HEK293 (cell line): Measurements from ENCODE around the gene CFAP69.

Source experiments
- ATF2 ChIP-seq: fragments of 450-650 bp; formaldehyde crosslinking; IDR thresholded peaks from 2 replicates; pipeline ENCODE4 v1.5.1; 2016; ENCODE audit warnings: missing biosample characterization, missing genetic modification characterization, low read depth
- HIC1 ChIP-seq: fragments of 450-650 bp; formaldehyde crosslinking; IDR thresholded peaks from 2 replicates; pipeline ENCODE4 v1.5.1; 2016; ENCODE audit warnings: missing biosample characterization, missing genetic modification characterization
- KLF8 ChIP-seq: fragments of 450-650 bp; formaldehyde crosslinking; IDR thresholded peaks from 2 replicates; pipeline ENCODE4 v1.5.1; 2016; ENCODE audit warnings: missing biosample characterization, missing genetic modification characterization
- PRDM1 ChIP-seq: fragments of 450-650 bp; formaldehyde crosslinking; IDR thresholded peaks from 2 replicates; pipeline ENCODE4; 2016; ENCODE audit warnings: missing biosample characterization, missing genetic modification characterization
- PRDM10 ChIP-seq: fragments of 450-650 bp; formaldehyde crosslinking; IDR thresholded peaks from 2 replicates; pipeline ENCODE4 v1.5.1; 2016; ENCODE audit warnings: missing biosample characterization, missing genetic modification characterization
- SCRT2 ChIP-seq: fragments of 450-650 bp; formaldehyde crosslinking; IDR thresholded peaks from 2 replicates; pipeline ENCODE4 v1.5.1; 2016; ENCODE audit warnings: missing biosample characterization, missing genetic modification characterization
- SP3 ChIP-seq: fragments of 450-650 bp; formaldehyde crosslinking; IDR thresholded peaks from 2 replicates; pipeline ENCODE4 v1.5.1; 2016; ENCODE audit warnings: missing biosample characterization, missing genetic modification characterization
- ZBTB20 ChIP-seq: fragments of 450-650 bp; formaldehyde crosslinking; IDR thresholded peaks from 2 replicates; pipeline ENCODE4 v1.5.1; 2016; ENCODE audit warnings: missing biosample characterization, missing genetic modification characterization
- ZBTB48 ChIP-seq: fragments of 450-650 bp; formaldehyde crosslinking; IDR thresholded peaks from 2 replicates; pipeline ENCODE4 v1.5.1; 2016; ENCODE audit warnings: missing biosample characterization, missing genetic modification characterization
- ZNF311 ChIP-seq: fragments of 450-650 bp; formaldehyde crosslinking; IDR thresholded peaks from 2 replicates; pipeline ENCODE4 v1.5.1; 2017; ENCODE audit warnings: missing biosample characterization, missing genetic modification characterization, borderline replicate concordance
- ZNF48 ChIP-seq: fragments of 450-650 bp; formaldehyde crosslinking; IDR thresholded peaks from 2 replicates; pipeline ENCODE4 v1.5.1; 2016; ENCODE audit warnings: missing biosample characterization, missing genetic modification characterization
- ZNF513 ChIP-seq: fragments of 450-650 bp; IDR thresholded peaks from 2 replicates; pipeline ENCODE4 v1.5.1; 2018; ENCODE audit warnings: missing biosample characterization, missing genetic modification characterization
- ZNF518A ChIP-seq: fragments of 450-650 bp; formaldehyde crosslinking; conservative IDR thresholded peaks from 2 replicates; pipeline ENCODE4 v1.5.1; 2016; ENCODE audit warnings: low read depth, missing biosample characterization, missing genetic modification characterization
- ZNF629 ChIP-seq: fragments of 450-650 bp; formaldehyde crosslinking; IDR thresholded peaks from 2 replicates; pipeline ENCODE4 v1.5.1; 2017; ENCODE audit warnings: missing biosample characterization, missing genetic modification characterization
- ZNF664 ChIP-seq: fragments of 450-650 bp; formaldehyde crosslinking; IDR thresholded peaks from 2 replicates; pipeline ENCODE4 v1.5.1; 2016; ENCODE audit warnings: missing biosample characterization, missing genetic modification characterization
- ZNF670 ChIP-seq: fragments of 450-650 bp; formaldehyde crosslinking; IDR thresholded peaks from 2 replicates; pipeline ENCODE4 v1.5.1; 2016; ENCODE audit warnings: missing biosample characterization, missing genetic modification characterization, low read depth
- ZNF707 ChIP-seq: fragments of 450-650 bp; formaldehyde crosslinking; IDR thresholded peaks from 2 replicates; pipeline ENCODE4 v1.5.1; 2016; ENCODE audit warnings: missing biosample characterization, missing genetic modification characterization
- ZNF785 ChIP-seq: fragments of 450-650 bp; formaldehyde crosslinking; IDR thresholded peaks from 2 replicates; pipeline ENCODE4 v1.5.1; 2016; ENCODE audit warnings: missing biosample characterization, missing genetic modification characterization
- ZNF843 ChIP-seq: fragments of 450-650 bp; formaldehyde crosslinking; IDR thresholded peaks from 2 replicates; pipeline ENCODE4 v1.5.1; 2016; ENCODE audit warnings: missing biosample characterization, missing genetic modification characterization
- ZSCAN18 ChIP-seq: fragments of 450-650 bp; formaldehyde crosslinking; IDR thresholded peaks from 2 replicates; pipeline ENCODE4 v1.5.1; 2016; ENCODE audit warnings: missing biosample characterization, missing genetic modification characterization
- ZSCAN30 ChIP-seq: fragments of 450-650 bp; IDR thresholded peaks from 2 replicates; pipeline ENCODE4 v1.5.1; 2018; ENCODE audit warnings: missing biosample characterization, mild to moderate bottlenecking, missing genetic modification characterization, moderate library complexity

Gene CFAP69

GRCh38 chr7:90244909-90245851, at the start of gene CFAP69 (continued):
- TF ChIP-seq ATF2 (tag by site-specific recombination), result no peak
- no peak for TF ChIP-seq ZNF670
- TF ChIP-seq ZNF513 (tag by site-specific recombination), result no peak
- no peak for TF ChIP-seq ZNF48 (tag by site-specific recombination)
- no peak for TF ChIP-seq ZNF664 (tag by site-specific recombination)
- peak; percentile 53; the same call in 1 of the 2 replicates for TF ChIP-seq ZBTB20 (tag by site-specific recombination)
- TF ChIP-seq SCRT2 (tag by site-specific recombination), result no peak
- peak; percentile 38; the same call in 1 of the 2 replicates for TF ChIP-seq ZBTB48
- TF ChIP-seq ZSCAN30, result peak; percentile 81
- TF ChIP-seq ZNF629 (tag by site-specific recombination), result 0 out of 2 replicates have a peak, but pooled peaks have one; percentile 47
- TF ChIP-seq PRDM1 (tag by site-specific recombination), result 0 out of 2 replicates have a peak, but pooled peaks have one; percentile 20
- TF ChIP-seq ZNF785 (tag by site-specific recombination), result no peak
- no peak for TF ChIP-seq HIC1 (tag by site-specific recombination)
- peak; percentile 87 for TF ChIP-seq PRDM10
- TF ChIP-seq ZNF707 (tag by site-specific recombination), result no peak
- no peak for TF ChIP-seq ZNF843
- TF ChIP-seq SP3 (tag by site-specific recombination), result peak; percentile 64
- peak; percentile 30; the same call in 1 of the 2 replicates for TF ChIP-seq KLF8 (tag by site-specific recombination)
- TF ChIP-seq ZSCAN18 (tag by site-specific recombination), result no peak
- no peak for TF ChIP-seq ZNF311 (tag by site-specific recombination)
- no peak for TF ChIP-seq ZNF518A (tag by site-specific recombination)
